ENCODE results near the gene ZNF436. TPM values are rescaled to one million over a fixed set of nuclear protein-coding genes. Genes with fewer than 3 reads are reported as not detected.

ZNF436 gene
- total RNA-seq, 1 donor from 2014 or later, result 13.3 TPM

DNA sequence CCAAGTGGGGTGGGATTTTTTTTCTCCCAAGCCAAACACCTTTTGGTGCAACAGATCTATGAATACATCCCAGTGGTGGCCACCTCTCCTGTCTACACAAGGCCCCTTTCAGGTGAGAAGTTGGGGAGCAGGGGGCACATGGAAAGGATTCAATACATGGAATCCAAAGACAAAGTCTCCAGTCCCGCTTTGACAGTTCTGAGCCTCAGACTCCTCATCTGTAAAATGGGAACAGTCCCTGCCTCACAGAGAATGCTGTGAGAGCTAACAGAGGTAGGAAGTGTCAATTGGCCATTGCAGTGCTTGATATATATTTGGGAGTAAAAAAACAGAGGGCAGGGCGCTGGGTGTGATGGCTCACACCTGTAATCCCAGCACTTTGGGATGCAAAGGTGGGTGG lies 26.7 kb upstream of the ZNF436 start:
- peaks cover 6% of the 10 kb centered on the region for H3K36me3 Mint-ChIP-seq (ENCODE audit: unreplicated experiment)
- no peak for TF ChIP-seq CTCF (IDR thresholded peaks at IDR 0.05; ENCODE audit: partially characterized antibody, unreplicated experiment)
- no peaks in the 10 kb centered on the region for H3K4me1 Mint-ChIP-seq (ENCODE audit: low read depth, unreplicated experiment)
- H3K4me3 Mint-ChIP-seq (ENCODE audit: unreplicated experiment), result no peak overlapping the region
- H3K27ac Mint-ChIP-seq (ENCODE audit: unreplicated experiment), result no peak overlapping the region
- H3K27me3 Mint-ChIP-seq (ENCODE audit: unreplicated experiment), result peaks cover 21% of the 10 kb centered on the region
- no peak for DNase-seq
- peaks cover 2% of the 10 kb centered on the region for H3K9me3 Mint-ChIP-seq (ENCODE audit: unreplicated experiment)

DNA sequence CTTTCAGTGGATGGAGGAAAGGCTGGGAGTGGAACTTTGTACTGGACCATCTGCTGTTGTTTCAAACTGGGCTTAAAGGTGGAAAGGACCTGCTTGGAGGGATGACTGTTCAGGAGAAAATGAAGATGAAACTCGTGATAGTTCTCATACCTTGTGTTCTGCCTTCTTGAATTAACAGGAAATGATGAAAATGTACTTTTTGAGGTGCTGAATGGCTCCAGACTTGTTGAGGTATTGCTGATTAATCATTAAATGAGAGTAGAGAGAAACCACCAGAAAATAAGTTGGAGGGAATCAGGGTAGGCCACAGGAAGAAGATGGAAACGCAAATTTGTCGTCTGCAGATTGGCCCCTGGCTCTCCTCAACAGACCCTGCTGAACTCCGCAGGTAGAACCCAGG lies 26.2 kb upstream of the ZNF436 start:
- Mint-ChIP-seq H3K27me3 (ENCODE audit: unreplicated experiment) (peaks cover 22% of the 10 kb centered on the region), H3K4me3 (ENCODE audit: unreplicated experiment) (no peak overlapping the region), H3K36me3 (ENCODE audit: unreplicated experiment) (peaks cover 6% of the 10 kb centered on the region), H3K4me1 (ENCODE audit: low read depth, unreplicated experiment) (no peaks in the 10 kb centered on the region), H3K27ac (ENCODE audit: unreplicated experiment) (no peak overlapping the region), H3K9me3 (ENCODE audit: unreplicated experiment) (peaks cover 2% of the 10 kb centered on the region)
- DNase-seq, result no peak
- no peak for TF ChIP-seq CTCF (IDR thresholded peaks at IDR 0.05; ENCODE audit: partially characterized antibody, unreplicated experiment)

GRCh38 chr1:23395154-23395724 lies 25.6 kb upstream of the ZNF436 start:
- Mint-ChIP-seq H3K4me3 (ENCODE audit: unreplicated experiment) (no peak overlapping the region), H3K4me1 (ENCODE audit: low read depth, unreplicated experiment) (no peaks in the 10 kb centered on the region), H3K27me3 (ENCODE audit: unreplicated experiment) (peaks cover 28% of the 10 kb centered on the region), H3K27ac (ENCODE audit: unreplicated experiment) (no peak overlapping the region), H3K36me3 (ENCODE audit: unreplicated experiment) (peaks cover 6% of the 10 kb centered on the region), H3K9me3 (ENCODE audit: unreplicated experiment) (peaks cover 2% of the 10 kb centered on the region)
- DNase-seq, result no peak
- no peak for TF ChIP-seq CTCF (IDR thresholded peaks at IDR 0.05; ENCODE audit: partially characterized antibody, unreplicated experiment)

GRCh38 chr1:23394684-23395083 lies 25.0 kb upstream of the ZNF436 start:
- TF ChIP-seq CTCF (IDR thresholded peaks at IDR 0.05; ENCODE audit: partially characterized antibody, unreplicated experiment), result no peak
- no peak for DNase-seq
- H3K27me3 Mint-ChIP-seq (ENCODE audit: unreplicated experiment), result peaks cover 29% of the 10 kb centered on the region
- no peak overlapping the region for H3K4me3 Mint-ChIP-seq (ENCODE audit: unreplicated experiment)
- H3K36me3 Mint-ChIP-seq (ENCODE audit: unreplicated experiment), result peaks cover 6% of the 10 kb centered on the region
- no peak overlapping the region for H3K27ac Mint-ChIP-seq (ENCODE audit: unreplicated experiment)
- peaks cover 3% of the 10 kb centered on the region for H3K9me3 Mint-ChIP-seq (ENCODE audit: unreplicated experiment)
- no peaks in the 10 kb centered on the region for H3K4me1 Mint-ChIP-seq (ENCODE audit: low read depth, unreplicated experiment)

DNA sequence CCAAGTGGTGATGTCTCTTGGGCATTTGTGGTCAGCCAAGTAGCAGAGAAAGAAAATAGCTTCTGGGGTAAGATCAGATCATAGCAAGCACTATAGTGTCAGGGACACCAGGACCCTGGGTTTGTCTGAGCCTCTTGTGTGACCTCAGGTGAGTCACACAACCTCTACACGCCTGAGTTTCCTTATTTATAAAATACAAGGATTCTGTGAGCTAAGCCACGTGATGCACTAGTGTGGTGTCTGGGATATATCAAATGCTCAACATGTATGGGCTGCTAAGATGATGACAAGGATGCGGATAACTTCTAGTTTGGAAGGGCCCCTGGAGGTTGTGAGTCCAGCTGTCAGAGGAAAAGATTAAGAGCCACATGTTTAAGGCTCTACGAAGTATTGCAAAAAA lies 24.5 kb upstream of the ZNF436 start:
- Mint-ChIP-seq H3K27ac (ENCODE audit: unreplicated experiment) (no peak overlapping the region), H3K4me3 (ENCODE audit: unreplicated experiment) (no peak overlapping the region), H3K36me3 (ENCODE audit: unreplicated experiment) (peaks cover 6% of the 10 kb centered on the region), H3K4me1 (ENCODE audit: low read depth, unreplicated experiment) (no peaks in the 10 kb centered on the region), H3K9me3 (ENCODE audit: unreplicated experiment) (peaks cover 4% of the 10 kb centered on the region), H3K27me3 (ENCODE audit: unreplicated experiment) (peaks cover 30% of the 10 kb centered on the region)
- no peak for DNase-seq
- TF ChIP-seq CTCF (IDR thresholded peaks at IDR 0.05; ENCODE audit: partially characterized antibody, unreplicated experiment), result no peak
